ENCODE measurements around the gene QRICH2. TPM values are rescaled to one million over a fixed set of nuclear protein-coding genes. Genes with fewer than 3 reads are reported as not detected.

QRICH2 gene
- total and polyA plus RNA-seq, 4 donors, result 0.56 to 6.1 (median 0.67) TPM

DNA sequence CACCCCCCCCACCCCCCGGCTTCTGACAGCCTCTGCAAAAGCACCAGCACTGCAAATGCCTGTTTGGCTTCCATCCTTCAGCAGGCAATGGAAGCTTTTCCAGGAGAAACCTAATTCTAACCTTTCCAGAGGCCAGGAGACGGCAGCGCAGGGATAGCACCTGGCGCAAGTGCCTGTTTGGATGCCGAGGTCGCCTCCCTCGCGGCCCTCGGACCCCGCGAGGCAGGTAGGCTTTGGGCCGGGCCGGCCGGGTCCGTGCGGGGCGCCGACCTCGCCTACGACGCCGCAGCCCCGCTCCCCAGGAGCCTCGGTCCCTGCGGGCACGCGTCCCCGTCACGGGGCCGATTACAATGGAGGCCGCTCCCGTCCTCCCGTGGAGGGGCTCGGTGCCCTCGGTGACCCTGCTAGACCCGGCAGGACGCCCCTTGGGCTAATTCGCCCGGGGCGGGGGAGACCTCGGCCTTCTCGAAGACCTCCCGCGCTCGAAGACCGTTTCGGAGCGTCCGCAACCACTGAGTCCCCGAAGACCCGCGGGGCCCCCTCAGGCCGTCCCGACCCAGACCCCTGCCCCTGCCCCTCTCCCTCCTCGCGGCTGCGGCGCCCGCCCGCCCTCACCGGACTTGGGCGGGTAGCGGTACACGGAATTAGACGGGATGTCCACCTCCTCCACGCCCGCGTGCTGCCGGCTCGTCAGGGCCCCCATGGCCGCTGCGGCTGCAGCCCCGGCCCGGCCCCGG lies 68.4 kb downstream of the QRICH2 start:
- no peaks in the 10 kb centered on the region for H3K36me3 ChIP-seq (ENCODE audit: control insufficient read depth in 4 of 4, insufficient read depth in 3 of 4, low read depth in 1 of 4, low read length in 3 of 4)
- peaks cover 6 to 12% (median 7%) of the 10 kb centered on the region in 4 donors for H3K4me1 ChIP-seq (ENCODE audit: control insufficient read depth in 4 of 4, insufficient read depth in 4 of 4, low read length in 3 of 4)
- WGBS, result 9% methylated on average over 75 of the region's 75 CpGs
- no peak for DNase-seq (ENCODE audit: low spot score)
- TF ChIP-seq, protein P1, sequence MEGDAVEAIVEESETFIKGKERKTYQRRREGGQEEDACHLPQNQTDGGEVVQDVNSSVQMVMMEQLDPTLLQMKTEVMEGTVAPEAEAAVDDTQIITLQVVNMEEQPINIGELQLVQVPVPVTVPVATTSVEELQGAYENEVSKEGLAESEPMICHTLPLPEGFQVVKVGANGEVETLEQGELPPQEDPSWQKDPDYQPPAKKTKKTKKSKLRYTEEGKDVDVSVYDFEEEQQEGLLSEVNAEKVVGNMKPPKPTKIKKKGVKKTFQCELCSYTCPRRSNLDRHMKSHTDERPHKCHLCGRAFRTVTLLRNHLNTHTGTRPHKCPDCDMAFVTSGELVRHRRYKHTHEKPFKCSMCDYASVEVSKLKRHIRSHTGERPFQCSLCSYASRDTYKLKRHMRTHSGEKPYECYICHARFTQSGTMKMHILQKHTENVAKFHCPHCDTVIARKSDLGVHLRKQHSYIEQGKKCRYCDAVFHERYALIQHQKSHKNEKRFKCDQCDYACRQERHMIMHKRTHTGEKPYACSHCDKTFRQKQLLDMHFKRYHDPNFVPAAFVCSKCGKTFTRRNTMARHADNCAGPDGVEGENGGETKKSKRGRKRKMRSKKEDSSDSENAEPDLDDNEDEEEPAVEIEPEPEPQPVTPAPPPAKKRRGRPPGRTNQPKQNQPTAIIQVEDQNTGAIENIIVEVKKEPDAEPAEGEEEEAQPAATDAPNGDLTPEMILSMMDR (IDR thresholded peaks at IDR 0.05; ENCODE audit: low read depth, low read length, missing input control), result no peak
- no peaks in the 10 kb centered on the region for H3K9me3 ChIP-seq (ENCODE audit: control insufficient read depth in 4 of 4, low read length in 3 of 4)
- no peak overlapping the region for H3K27ac ChIP-seq (ENCODE audit: low read depth in 1 of 2, low read length in 2 of 2)
- H3K27me3 ChIP-seq (ENCODE audit: control insufficient read depth in 4 of 4, insufficient read depth in 4 of 4, low read length in 3 of 4), result no peaks in the 10 kb centered on the region
- H3K4me3 ChIP-seq (ENCODE audit: low read depth in 1 of 3, low read length in 3 of 3), result peak overlapping the region in 1 of 3 donors; percentile 66
- no peak overlapping the region for H3K9ac ChIP-seq (ENCODE audit: low read depth in 1 of 2, low read length in 2 of 2)

DNA sequence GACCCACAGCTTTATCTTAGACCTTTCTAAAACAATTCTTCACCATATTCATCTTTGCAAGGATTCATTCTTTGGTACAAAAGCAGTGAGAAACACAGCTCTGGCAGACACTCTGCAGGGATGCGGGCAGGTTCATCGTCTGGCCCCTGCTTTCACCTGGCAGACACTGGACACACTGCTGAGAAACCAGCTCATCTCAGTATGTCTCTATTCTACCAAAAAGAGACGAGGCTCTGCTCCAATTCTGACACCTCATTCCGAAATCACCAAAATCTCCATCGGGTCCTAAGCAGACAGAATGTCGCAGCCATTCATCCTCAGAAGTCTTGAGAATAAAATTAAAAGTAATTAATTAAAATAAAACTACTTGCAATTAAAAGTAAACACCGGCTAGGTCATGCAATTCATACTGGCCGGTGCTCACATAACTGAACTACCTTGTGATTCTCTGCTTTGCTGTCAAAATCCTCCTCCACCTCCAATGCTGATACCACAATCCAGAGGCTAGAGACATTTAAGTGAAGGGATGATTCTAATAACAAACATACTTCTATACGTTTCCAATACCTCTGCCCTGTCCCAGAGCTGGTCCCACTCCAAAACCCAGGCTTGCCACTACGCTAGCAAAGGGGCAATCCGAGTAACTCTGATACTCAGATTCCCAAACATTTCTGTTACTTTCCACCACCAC lies 69.1 kb downstream of the QRICH2 start:
- peaks cover 6 to 12% (median 7%) of the 10 kb centered on the region in 4 donors for H3K4me1 ChIP-seq (ENCODE audit: control insufficient read depth in 4 of 4, insufficient read depth in 4 of 4, low read length in 3 of 4)
- DNase-seq (ENCODE audit: low spot score), result no peak
- TF ChIP-seq GABPA (IDR thresholded peaks at IDR 0.05 in 1 of 2, conservative IDR thresholded peaks at IDR 0.05 in 1 of 2) (no peak), HNF4A (conservative IDR thresholded peaks at IDR 0.05) (no peak), TAF1 (conservative IDR thresholded peaks at IDR 0.05) (no peak), RAD21 (IDR thresholded peaks at IDR 0.05) (no peak), YY1 (IDR thresholded peaks at IDR 0.05) (no peak), FOXA1 (IDR thresholded peaks at IDR 0.05) (no peak), SP1 (IDR thresholded peaks at IDR 0.05) (no peak), HNF4G (IDR thresholded peaks at IDR 0.05) (no peak), RXRA (IDR thresholded peaks at IDR 0.05) (no peak), EGR1 (IDR thresholded peaks at IDR 0.05; ENCODE audit: low read depth in 2 of 2) (no peak), NR2F2 (IDR thresholded peaks at IDR 0.05) (no peak), FOXA2 (IDR thresholded peaks at IDR 0.05) (no peak), JUND (IDR thresholded peaks at IDR 0.05) (no peak)
- TF ChIP-seq, protein P2, sequence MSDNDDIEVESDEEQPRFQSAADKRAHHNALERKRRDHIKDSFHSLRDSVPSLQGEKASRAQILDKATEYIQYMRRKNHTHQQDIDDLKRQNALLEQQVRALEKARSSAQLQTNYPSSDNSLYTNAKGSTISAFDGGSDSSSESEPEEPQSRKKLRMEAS (IDR thresholded peaks at IDR 0.05), result no peak
- TF ChIP-seq, protein P3, sequence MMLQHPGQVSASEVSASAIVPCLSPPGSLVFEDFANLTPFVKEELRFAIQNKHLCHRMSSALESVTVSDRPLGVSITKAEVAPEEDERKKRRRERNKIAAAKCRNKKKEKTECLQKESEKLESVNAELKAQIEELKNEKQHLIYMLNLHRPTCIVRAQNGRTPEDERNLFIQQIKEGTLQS (IDR thresholded peaks at IDR 0.05), result no peak
- TF ChIP-seq, protein P4, sequence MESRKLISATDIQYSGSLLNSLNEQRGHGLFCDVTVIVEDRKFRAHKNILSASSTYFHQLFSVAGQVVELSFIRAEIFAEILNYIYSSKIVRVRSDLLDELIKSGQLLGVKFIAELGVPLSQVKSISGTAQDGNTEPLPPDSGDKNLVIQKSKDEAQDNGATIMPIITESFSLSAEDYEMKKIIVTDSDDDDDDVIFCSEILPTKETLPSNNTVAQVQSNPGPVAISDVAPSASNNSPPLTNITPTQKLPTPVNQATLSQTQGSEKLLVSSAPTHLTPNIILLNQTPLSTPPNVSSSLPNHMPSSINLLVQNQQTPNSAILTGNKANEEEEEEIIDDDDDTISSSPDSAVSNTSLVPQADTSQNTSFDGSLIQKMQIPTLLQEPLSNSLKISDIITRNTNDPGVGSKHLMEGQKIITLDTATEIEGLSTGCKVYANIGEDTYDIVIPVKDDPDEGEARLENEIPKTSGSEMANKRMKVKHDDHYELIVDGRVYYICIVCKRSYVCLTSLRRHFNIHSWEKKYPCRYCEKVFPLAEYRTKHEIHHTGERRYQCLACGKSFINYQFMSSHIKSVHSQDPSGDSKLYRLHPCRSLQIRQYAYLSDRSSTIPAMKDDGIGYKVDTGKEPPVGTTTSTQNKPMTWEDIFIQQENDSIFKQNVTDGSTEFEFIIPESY (IDR thresholded peaks at IDR 0.05), result no peak
- TF ChIP-seq, protein P1 (IDR thresholded peaks at IDR 0.05; ENCODE audit: low read depth, low read length, missing input control), result no peak
- TF ChIP-seq, protein P5, sequence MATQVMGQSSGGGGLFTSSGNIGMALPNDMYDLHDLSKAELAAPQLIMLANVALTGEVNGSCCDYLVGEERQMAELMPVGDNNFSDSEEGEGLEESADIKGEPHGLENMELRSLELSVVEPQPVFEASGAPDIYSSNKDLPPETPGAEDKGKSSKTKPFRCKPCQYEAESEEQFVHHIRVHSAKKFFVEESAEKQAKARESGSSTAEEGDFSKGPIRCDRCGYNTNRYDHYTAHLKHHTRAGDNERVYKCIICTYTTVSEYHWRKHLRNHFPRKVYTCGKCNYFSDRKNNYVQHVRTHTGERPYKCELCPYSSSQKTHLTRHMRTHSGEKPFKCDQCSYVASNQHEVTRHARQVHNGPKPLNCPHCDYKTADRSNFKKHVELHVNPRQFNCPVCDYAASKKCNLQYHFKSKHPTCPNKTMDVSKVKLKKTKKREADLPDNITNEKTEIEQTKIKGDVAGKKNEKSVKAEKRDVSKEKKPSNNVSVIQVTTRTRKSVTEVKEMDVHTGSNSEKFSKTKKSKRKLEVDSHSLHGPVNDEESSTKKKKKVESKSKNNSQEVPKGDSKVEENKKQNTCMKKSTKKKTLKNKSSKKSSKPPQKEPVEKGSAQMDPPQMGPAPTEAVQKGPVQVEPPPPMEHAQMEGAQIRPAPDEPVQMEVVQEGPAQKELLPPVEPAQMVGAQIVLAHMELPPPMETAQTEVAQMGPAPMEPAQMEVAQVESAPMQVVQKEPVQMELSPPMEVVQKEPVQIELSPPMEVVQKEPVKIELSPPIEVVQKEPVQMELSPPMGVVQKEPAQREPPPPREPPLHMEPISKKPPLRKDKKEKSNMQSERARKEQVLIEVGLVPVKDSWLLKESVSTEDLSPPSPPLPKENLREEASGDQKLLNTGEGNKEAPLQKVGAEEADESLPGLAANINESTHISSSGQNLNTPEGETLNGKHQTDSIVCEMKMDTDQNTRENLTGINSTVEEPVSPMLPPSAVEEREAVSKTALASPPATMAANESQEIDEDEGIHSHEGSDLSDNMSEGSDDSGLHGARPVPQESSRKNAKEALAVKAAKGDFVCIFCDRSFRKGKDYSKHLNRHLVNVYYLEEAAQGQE (IDR thresholded peaks at IDR 0.05), result no peak
- H3K27ac ChIP-seq (ENCODE audit: low read depth in 1 of 2, low read length in 2 of 2), result no peak overlapping the region
- no peaks in the 10 kb centered on the region for H3K27me3 ChIP-seq (ENCODE audit: control insufficient read depth in 4 of 4, insufficient read depth in 4 of 4, low read length in 3 of 4)
- H3K9ac ChIP-seq (ENCODE audit: low read depth in 1 of 2, low read length in 2 of 2), result no peak overlapping the region
- WGBS, result 72% methylated on average over 11 of the region's 11 CpGs
- no peaks in the 10 kb centered on the region for H3K36me3 ChIP-seq (ENCODE audit: control insufficient read depth in 4 of 4, insufficient read depth in 3 of 4, low read depth in 1 of 4, low read length in 3 of 4)
- no peaks in the 10 kb centered on the region for H3K9me3 ChIP-seq (ENCODE audit: control insufficient read depth in 4 of 4, low read length in 3 of 4)
- no peak overlapping the region for H3K4me3 ChIP-seq (ENCODE audit: low read depth in 1 of 3, low read length in 3 of 3)

Measured in liver (tissue), 9 donors.